Left cardiac atrium (tissue), 4 donors: ENCODE results near the gene NOTCH3. TPM values are rescaled to one million over a fixed set of nuclear protein-coding genes. Genes with fewer than 3 reads are reported as not detected.
A peak's percentile ranks its signal among the peaks of the same experiment; 100 is the strongest.

Source experiments
- ATAC-seq, 2 donors: fragments of 200-7000 bp; cut with Tn5 transposase; one replicate each; pipeline ENCODE4 v1.9.1; 2020; ENCODE audit warnings: mild to moderate bottlenecking in 2 of 2, moderate library complexity in 2 of 2
- DNase-seq: peaks from one replicate; pipeline ENCODE4 v3.0.0-alpha.2; 2020
- intact Hi-C, 2 donors: fragments of 100-400 bp; cut with DNase I; formaldehyde crosslinking; loops; one replicate each; pipeline versions ENCODE4 v1.14.1 to v1.15.1; 2022 to 2023
- total RNA-seq, 2 donors: library from RNA; stranded (reverse); fragmentation: NEBNext Ultra II Directional; extraction: Animal tissue kit (Norgen Biotek cat#: 25700); gene quantifications; one replicate each; pipeline ENCODE4 v1.2.1, GENCODE V29; 2021
- donor health status: DM: no; HTN: yes; CAD: no.
- donor health status: DM: no; HTN: yes; CAD: no; lungs with severe emphysema.
- donor health status: DM: yes; HTN: yes; CAD: no.
- donor health status: Dilated cardiomyopathy.

The NOTCH3 gene
- total RNA-seq, 2 donors from 2014 or later, result 34.4 to 35.4 TPM

DNA sequence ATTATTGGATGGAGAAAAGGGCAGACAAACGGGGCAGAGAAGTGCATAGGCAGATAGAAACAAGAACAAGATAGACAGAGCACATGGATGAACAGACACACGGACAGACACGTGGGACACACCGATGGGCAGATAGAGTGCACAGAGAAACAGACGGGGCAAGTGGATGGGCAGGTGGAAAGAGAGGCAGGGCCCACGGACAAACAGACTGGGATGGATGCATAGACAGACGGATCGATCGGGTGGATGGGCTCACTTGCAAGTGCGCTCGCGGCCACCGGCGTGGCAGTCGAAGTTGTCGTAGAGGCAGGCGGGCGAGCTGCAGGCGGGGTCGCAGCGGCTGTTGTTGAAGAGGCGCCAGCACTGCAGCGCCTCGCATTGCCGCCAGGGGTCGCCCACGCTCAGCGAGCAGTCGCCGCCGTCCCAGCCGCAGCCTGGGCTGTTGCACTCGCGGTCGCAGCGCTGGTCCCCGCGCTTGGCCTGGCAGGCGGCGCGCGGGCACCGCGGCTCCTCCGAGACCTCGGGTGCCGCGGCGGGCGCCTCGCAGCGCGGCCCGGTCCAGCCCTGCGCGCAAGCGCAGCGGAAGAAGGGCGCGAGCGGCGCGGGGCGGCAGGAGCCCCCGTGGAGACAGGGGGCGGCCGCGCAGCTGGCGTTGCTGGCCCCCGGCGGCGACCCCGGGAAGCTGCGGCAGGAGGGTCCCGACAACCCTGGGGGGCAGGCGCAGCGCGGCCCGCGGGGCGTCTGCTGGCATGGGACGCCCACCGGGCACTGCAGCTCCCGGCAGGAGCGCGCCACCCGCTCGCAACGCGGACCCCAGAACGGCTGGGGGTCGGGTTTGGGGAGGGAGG is 23.3 kb downstream of the NOTCH3 start:
- intact Hi-C loops, result loop anchor here (1.0 to 5.0 kb wide), 3 partner anchors 85 to 380 kb away; no protein-coding TSS in a partner anchor
- DNase-seq, result peak; percentile 85
- ATAC-seq, result peak; percentile 83 to 90

- DNase-seq (no peak), ATAC-seq (no peak)
- intact Hi-C loops, result loop anchor here (5.0 kb wide), 2 partner anchors 87 to 382 kb away; no protein-coding TSS in a partner anchor
Observed at GRCh38 chr19:15175609-15176008, 25.2 kb downstream of the NOTCH3 start.

DNA sequence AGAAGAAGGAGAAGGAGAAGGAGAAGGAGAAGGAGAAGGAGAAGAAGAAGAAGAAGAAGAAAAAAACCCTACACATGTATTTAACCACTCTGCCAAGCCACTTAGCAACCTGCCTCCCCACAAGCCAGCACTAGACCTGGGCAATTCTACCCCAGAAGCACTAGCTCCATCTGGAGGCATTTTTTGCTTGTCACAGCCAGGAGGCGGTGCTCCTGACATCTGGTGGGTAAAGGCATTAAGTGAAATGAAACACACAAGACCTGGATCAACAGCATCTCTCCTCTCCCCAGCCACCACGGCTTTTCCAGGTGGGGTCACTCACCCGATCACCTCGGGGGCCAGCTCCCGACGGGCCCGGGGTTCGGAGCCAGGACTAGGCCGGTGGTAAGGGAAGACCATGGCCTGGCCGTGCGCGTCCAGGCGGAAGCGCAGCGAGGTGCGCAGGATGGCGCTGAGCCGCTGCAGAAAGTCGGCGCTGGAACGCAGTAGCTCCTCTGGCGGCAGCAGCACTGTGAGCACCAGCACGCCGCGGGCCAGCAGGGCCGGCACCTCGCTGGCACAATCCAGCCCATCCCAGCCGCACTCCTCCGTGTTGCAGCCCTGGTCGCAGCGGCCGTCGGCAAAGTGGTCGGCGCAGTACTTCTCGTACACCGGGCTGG is 26.9 kb downstream of the NOTCH3 start:
- intact Hi-C loops, result no loop called here
- no peak for DNase-seq
- ATAC-seq, result no peak

DNA sequence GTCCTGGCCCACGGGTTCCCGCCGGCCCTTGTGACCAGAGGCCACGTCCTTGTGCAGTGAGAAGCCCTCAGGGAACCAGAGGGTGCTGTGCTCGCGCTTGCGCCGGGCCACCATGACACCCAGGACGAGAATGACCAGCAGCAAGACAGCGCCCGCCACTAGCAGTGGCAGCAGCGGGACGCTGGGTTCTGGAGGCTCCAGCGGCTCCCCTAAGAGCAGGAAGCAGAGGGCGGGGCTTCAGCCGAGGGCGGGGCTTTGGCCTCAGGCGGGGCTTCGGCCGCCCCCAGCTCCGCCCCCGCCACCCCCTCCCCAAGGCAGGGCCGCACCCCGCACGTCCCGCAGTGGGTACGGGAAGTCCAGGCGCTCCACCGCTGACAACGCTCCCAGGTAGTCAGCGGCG is 30.4 kb downstream of the NOTCH3 start:
- intact Hi-C loops, result no loop called here
- no peak for DNase-seq
- no peak for ATAC-seq

DNA sequence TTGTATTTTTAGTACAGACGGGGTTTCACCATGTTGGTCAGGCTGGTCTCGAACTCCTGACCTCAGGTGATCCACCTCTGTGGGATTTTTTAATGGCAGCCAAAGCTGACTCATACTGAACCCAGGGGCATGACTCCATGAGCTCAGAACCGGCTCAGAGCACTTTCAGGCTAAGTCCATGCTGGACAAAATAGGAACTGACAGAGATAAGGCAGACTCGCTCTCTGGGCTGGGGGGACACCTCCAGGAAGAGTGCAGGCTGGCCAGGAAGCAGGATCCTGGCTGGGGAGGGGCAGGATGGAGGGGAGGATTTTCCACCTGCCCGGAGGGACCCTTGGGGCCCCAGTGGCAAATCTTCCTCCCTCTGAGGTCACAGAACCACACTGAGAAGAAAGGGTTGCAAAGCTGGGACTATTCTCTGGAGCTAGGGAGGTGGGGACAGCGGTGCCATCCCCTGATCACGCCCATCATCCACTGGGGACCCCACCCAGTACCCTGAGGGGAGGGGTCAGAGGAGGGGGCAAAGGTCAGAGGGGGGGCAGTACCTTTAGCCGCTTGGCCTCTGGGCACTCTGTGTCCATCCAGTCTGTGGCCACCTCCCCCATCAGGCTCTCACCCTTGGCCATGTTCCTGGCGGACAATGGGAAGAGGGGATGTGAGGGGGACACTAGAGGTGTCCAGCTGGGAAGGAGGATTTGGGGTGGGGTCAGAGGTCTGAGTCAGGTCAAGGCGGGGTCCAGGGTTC is 31.1 kb downstream of the NOTCH3 start:
- DNase-seq (no peak), ATAC-seq (no peak)
- intact Hi-C loops, result no loop called here

GRCh38 chr19:15166700-15167099 is 34.1 kb downstream of the NOTCH3 start:
- ATAC-seq (no peak), DNase-seq (no peak)
- intact Hi-C loops, result no loop called here

DNA sequence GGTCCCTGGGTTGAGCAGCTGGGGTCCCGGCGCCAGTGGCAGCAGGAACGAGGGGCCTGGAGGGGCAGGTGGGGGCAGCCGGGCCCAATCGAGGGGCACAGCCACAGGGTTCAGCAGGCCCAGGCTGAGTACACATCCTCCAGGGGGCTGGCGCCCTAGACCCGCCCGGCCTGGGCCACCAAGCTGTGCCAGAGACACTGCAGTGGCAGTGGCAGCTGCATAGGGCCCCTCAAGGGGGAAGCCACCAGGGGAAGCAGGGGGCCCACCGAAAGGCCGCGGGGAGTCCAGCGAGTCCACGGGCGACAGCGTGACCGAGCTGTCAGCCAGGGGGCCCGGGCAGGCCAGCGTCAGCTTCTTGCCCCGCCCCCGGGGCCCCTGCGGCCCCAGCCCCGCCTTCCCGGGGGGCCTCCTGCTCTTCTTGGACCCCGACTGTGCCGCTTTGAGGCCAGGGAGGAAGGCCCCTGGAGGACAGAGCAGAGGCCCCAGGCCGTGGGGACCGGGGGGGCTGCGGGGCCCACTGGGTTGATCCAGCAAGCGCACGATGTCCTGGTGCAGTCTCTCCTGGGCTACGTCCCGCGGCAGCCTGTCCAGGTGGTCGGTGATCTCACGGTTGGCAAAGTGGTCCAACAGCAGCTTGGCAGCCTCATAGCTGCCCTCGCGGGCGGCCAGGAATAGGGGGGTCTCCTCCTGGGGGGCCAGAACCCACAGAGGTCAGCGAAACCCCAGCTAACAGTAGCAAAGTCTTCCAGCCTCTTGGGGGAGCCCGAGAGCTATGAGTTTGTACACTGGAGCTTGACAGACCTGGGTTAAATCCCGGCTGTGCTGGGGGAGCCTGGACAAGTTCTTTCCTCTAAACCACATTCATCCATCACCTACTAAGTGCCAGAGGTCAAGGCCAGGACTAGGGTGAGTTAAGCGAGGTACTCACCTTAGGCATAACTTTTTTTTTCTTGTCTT is 39.5 kb downstream of the NOTCH3 start:
- intact Hi-C loops, result no loop called here
- no peak for DNase-seq
- peak in 1 of 2 donors; percentile 20 for ATAC-seq

GRCh38 chr19:15159251-15159650 is 41.5 kb downstream of the NOTCH3 start:
- DNase-seq (no peak), ATAC-seq (no peak)
- intact Hi-C loops, result no loop called here

DNA sequence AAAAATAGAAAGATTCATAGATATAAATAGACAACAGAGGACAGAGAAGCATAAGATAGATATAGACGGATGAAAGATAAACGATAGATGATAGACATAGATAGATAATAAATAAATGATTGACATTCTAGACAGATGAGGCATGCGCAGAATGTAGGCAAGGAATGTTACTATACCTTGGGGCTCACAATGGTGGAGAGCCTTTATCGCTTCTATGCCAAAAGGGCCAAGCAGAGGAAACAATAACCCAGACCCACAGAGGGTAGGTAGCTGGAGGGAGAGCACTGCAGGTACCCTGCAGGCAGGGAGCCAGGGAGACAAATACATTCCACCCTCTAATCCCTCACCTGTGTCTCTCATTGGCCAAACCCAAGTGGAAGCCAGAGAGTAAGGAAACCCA is 44.4 kb downstream of the NOTCH3 start:
- no peak for DNase-seq
- intact Hi-C loops, result no loop called here
- ATAC-seq, result no peak

GRCh38 chr19:15155296-15155695 is 45.5 kb downstream of the NOTCH3 start:
- no peak for DNase-seq
- no peak for ATAC-seq
- intact Hi-C loops, result no loop called here

GRCh38 chr19:15154002-15154612 is 46.7 kb downstream of the NOTCH3 start:
- DNase-seq (no peak), ATAC-seq (peak in 1 of 2 donors; percentile 24)
- intact Hi-C loops, result loop anchor here in 1 of 2 donors (5.0 kb wide), 1 partner anchor 62 kb away; no protein-coding TSS in a partner anchor

DNA sequence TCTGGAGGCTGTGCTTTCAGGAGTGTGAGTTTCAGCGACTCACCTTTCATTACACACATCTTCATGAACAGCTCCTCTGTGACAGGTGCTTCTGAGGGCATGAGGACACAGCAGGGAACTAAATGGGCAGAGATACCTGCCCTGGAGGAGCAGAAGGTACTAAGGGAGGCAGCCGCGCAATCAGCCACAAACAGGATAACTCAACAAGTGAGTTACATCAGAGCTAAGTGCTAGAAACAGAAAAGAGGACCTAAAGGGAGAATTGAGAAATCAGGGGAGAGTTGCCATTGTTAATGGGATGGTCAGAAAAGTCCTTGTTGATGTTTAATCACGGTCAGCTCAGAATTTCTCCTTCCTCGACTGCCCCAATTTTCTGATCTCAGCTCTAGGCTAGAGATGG is 51.1 kb downstream of the NOTCH3 start:
- intact Hi-C loops, result loop anchor here (2.0 to 5.0 kb wide), 3 partner anchors 47 to 57 kb away; no protein-coding TSS in a partner anchor
- no peak for DNase-seq
- ATAC-seq, result no peak

GRCh38 chr19:15147090-15147489 is 53.7 kb downstream of the NOTCH3 start:
- ATAC-seq (no peak), DNase-seq (no peak)
- intact Hi-C loops, result loop anchor here in 1 of 2 donors (5.0 kb wide), 1 partner anchor 45 kb away; no protein-coding TSS in a partner anchor

- DNase-seq (no peak), ATAC-seq (no peak)
- intact Hi-C loops, result no loop called here
Observed at GRCh38 chr19:15144046-15144646, 56.6 kb downstream of the NOTCH3 start.

- no peak for DNase-seq
- intact Hi-C loops, result no loop called here
Observed at GRCh38 chr19:15142313-15142712, 58.5 kb downstream of the NOTCH3 start.

GRCh38 chr19:15141143-15141542 is 59.7 kb downstream of the NOTCH3 start:
- DNase-seq, result no peak
- intact Hi-C loops, result no loop called here
- no peak for ATAC-seq

More at GRCh38 chr19:15142313-15142712, 58.5 kb downstream of the NOTCH3 start:
- ATAC-seq, result no peak

DNA sequence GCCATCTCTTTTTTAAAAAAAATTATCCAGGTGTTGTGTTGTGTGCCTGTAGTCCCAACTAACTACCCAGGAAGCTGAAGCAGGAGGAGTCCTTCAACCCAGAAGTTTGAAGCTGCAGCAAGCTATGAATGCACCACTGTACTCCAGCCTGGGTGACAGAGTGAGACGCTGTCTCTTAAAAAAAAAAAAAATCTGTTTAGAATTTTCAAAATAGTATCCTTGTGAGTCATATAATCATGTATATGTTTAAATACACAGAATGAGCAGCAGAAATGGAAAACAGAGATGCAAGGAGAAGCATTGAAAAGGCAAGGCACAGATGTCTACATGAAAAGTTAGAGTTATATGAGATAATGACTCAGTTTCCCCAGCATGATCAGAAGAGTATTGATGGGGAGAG is 62.4 kb downstream of the NOTCH3 start:
- DNase-seq (no peak), ATAC-seq (no peak)
- intact Hi-C loops, result no loop called here

GRCh38 chr19:15137777-15138176 is 63.0 kb downstream of the NOTCH3 start:
- no peak for DNase-seq
- intact Hi-C loops, result no loop called here
- peak in 1 of 2 donors; percentile 23 for ATAC-seq
